IPS-18a (cell line): ENCODE results near the gene RNLS.

Experiments used
- H3K27ac ChIP-seq: one replicate; pipeline ENCODE4 v1.5.1; 2013; ENCODE audit warnings: low read length
- H3K27me3 ChIP-seq: one replicate; pipeline ENCODE4 v1.6.1; 2013; ENCODE audit warnings: mild to moderate bottlenecking, low read length; ENCODE audit not compliant: control insufficient read depth, insufficient read depth
- H3K36me3 ChIP-seq: one replicate; pipeline ENCODE4 v1.6.1; 2013; ENCODE audit warnings: low read depth, low read length; ENCODE audit not compliant: control insufficient read depth
- H3K4me1 ChIP-seq: one replicate; pipeline ENCODE4 v1.6.1; 2013; ENCODE audit warnings: low read depth, low read length; ENCODE audit not compliant: control insufficient read depth
- H3K4me3 ChIP-seq: one replicate; pipeline ENCODE4 v1.5.1; 2013; ENCODE audit warnings: low read length
- H3K9ac ChIP-seq: one replicate; pipeline ENCODE4 v1.6.1; 2013; ENCODE audit warnings: mild to moderate bottlenecking, low read length, moderate library complexity
- H3K9me3 ChIP-seq: one replicate; pipeline ENCODE4 v1.6.1; 2013; ENCODE audit warnings: low read depth, low read length; ENCODE audit not compliant: control insufficient read depth

The RNLS gene

GRCh38 chr10:88256886-88257285 lies 326.2 kb downstream of the RNLS start:
- Histone ChIP-seq H3K27ac (no peak overlapping the region), H3K4me1 (no peaks in the 10 kb centered on the region), H3K4me3 (no peak overlapping the region), H3K9me3 (no peaks in the 10 kb centered on the region), H3K9ac (no peak overlapping the region), H3K36me3 (no peaks in the 10 kb centered on the region), H3K27me3 (no peaks in the 10 kb centered on the region)

GRCh38 chr10:88256013-88256680 lies 327.0 kb downstream of the RNLS start:
- Histone ChIP-seq H3K27me3 (no peaks in the 10 kb centered on the region), H3K9me3 (no peaks in the 10 kb centered on the region), H3K36me3 (no peaks in the 10 kb centered on the region), H3K4me3 (no peak overlapping the region), H3K9ac (no peak overlapping the region), H3K4me1 (no peaks in the 10 kb centered on the region), H3K27ac (no peak overlapping the region)

GRCh38 chr10:88254091-88254490 lies 329.0 kb downstream of the RNLS start:
- no peaks in the 10 kb centered on the region for H3K27me3 ChIP-seq
- no peaks in the 10 kb centered on the region for H3K36me3 ChIP-seq
- H3K9me3 ChIP-seq: no peaks in the 10 kb centered on the region
- H3K4me3 ChIP-seq: no peak overlapping the region
- H3K27ac ChIP-seq: no peak overlapping the region
- H3K4me1 ChIP-seq: no peaks in the 10 kb centered on the region
- H3K9ac ChIP-seq: no peak overlapping the region

- Histone ChIP-seq H3K4me1 (no peaks in the 10 kb centered on the region), H3K9me3 (no peaks in the 10 kb centered on the region), H3K27me3 (no peaks in the 10 kb centered on the region), H3K4me3 (no peak overlapping the region), H3K36me3 (no peaks in the 10 kb centered on the region), H3K27ac (no peak overlapping the region), H3K9ac (no peak overlapping the region)
Observed at GRCh38 chr10:88253622-88254021, 329.5 kb downstream of the RNLS start.

- no peak overlapping the region for H3K4me3 ChIP-seq
- no peaks in the 10 kb centered on the region for H3K36me3 ChIP-seq
- no peaks in the 10 kb centered on the region for H3K4me1 ChIP-seq
- no peak overlapping the region for H3K9ac ChIP-seq
- no peaks in the 10 kb centered on the region for H3K9me3 ChIP-seq
- no peaks in the 10 kb centered on the region for H3K27me3 ChIP-seq
- no peak overlapping the region for H3K27ac ChIP-seq
Observed at GRCh38 chr10:88253128-88253527, 330.0 kb downstream of the RNLS start.

- Histone ChIP-seq H3K36me3 (no peaks in the 10 kb centered on the region), H3K27ac (no peak overlapping the region), H3K4me1 (no peaks in the 10 kb centered on the region), H3K4me3 (no peak overlapping the region), H3K9ac (no peak overlapping the region), H3K9me3 (no peaks in the 10 kb centered on the region), H3K27me3 (no peaks in the 10 kb centered on the region)
Observed at GRCh38 chr10:88249450-88249849, 333.7 kb downstream of the RNLS start.

- Histone ChIP-seq H3K4me1 (no peaks in the 10 kb centered on the region), H3K36me3 (no peaks in the 10 kb centered on the region), H3K9ac (no peak overlapping the region), H3K4me3 (no peak overlapping the region), H3K27me3 (no peaks in the 10 kb centered on the region), H3K27ac (no peak overlapping the region), H3K9me3 (no peaks in the 10 kb centered on the region)
Observed at GRCh38 chr10:88246675-88247074, 336.4 kb downstream of the RNLS start.

GRCh38 chr10:88245974-88246511 lies 337.1 kb downstream of the RNLS start:
- Histone ChIP-seq H3K36me3 (no peaks in the 10 kb centered on the region), H3K27me3 (no peaks in the 10 kb centered on the region), H3K9me3 (no peaks in the 10 kb centered on the region), H3K27ac (no peak overlapping the region), H3K9ac (no peak overlapping the region), H3K4me1 (no peaks in the 10 kb centered on the region), H3K4me3 (no peak overlapping the region)

GRCh38 chr10:88244781-88245625 lies 338.1 kb downstream of the RNLS start:
- H3K27me3 ChIP-seq: no peaks in the 10 kb centered on the region
- no peak overlapping the region for H3K9ac ChIP-seq
- no peak overlapping the region for H3K27ac ChIP-seq

GRCh38 chr10:88243836-88244730 lies 339.0 kb downstream of the RNLS start:
- Histone ChIP-seq H3K36me3 (no peaks in the 10 kb centered on the region), H3K27ac (no peak overlapping the region), H3K4me3 (no peak overlapping the region), H3K4me1 (no peaks in the 10 kb centered on the region), H3K9ac (no peak overlapping the region), H3K27me3 (no peaks in the 10 kb centered on the region), H3K9me3 (no peaks in the 10 kb centered on the region)

More at GRCh38 chr10:88244781-88245625, 338.1 kb downstream of the RNLS start:
- H3K36me3 ChIP-seq: no peaks in the 10 kb centered on the region
- no peaks in the 10 kb centered on the region for H3K4me1 ChIP-seq
- no peak overlapping the region for H3K4me3 ChIP-seq
- no peaks in the 10 kb centered on the region for H3K9me3 ChIP-seq

- no peak overlapping the region for H3K4me3 ChIP-seq
- H3K9ac ChIP-seq: no peak overlapping the region
- H3K27me3 ChIP-seq: no peaks in the 10 kb centered on the region
- no peaks in the 10 kb centered on the region for H3K4me1 ChIP-seq
- no peaks in the 10 kb centered on the region for H3K36me3 ChIP-seq
- no peaks in the 10 kb centered on the region for H3K9me3 ChIP-seq
- no peak overlapping the region for H3K27ac ChIP-seq
Observed at GRCh38 chr10:88243202-88243744, 339.8 kb downstream of the RNLS start.
